D721Med (cell line): ENCODE data around the gene ARMC10.
"Not testable (repeated sequence)": the region's sequence is repeated elsewhere in the genome, so short reads cannot be mapped to it uniquely, and the experiment has no call there.

Source experiments
- DNase-seq: peaks from one replicate; pipeline ENCODE4 v3.0.0; 2011; ENCODE audit warnings: low spot score; ENCODE audit not compliant: insufficient read length
- FAIRE-seq: peaks from 2 replicates; lab custom pipeline; 2011; peaks lifted over from hg19 to GRCh38; lab: Jason Lieb, UNC
- TF ChIP-seq, protein P1 (sequence below): IDR thresholded peaks from 2 replicates; pipeline ENCODE4 v1.5.1; 2012; ENCODE audit warnings: mild to moderate bottlenecking, control low read depth; ENCODE audit not compliant: insufficient read depth; ENCODE audit errors: missing control alignments

ARMC10 gene

DNA sequence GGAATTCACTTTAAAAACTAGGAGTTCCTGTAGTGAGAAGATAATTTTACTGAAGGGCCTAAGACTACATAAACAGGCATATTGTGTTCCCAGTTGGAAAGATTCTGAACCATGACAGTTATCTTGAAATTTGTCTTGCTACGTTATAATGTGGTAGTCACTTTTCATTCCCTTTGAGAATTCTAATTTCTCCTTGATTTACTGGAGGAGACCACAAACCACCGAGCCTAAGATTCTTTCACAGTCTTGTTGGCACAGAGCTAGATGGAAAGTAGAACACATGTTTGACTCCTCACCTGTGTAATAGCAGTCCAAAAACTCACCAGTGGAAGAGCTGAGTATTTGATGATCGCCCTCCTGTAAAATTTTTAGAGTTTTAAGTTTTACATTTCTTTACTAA, 4.9 kb downstream of the ARMC10 start:
- TF ChIP-seq, protein P1, sequence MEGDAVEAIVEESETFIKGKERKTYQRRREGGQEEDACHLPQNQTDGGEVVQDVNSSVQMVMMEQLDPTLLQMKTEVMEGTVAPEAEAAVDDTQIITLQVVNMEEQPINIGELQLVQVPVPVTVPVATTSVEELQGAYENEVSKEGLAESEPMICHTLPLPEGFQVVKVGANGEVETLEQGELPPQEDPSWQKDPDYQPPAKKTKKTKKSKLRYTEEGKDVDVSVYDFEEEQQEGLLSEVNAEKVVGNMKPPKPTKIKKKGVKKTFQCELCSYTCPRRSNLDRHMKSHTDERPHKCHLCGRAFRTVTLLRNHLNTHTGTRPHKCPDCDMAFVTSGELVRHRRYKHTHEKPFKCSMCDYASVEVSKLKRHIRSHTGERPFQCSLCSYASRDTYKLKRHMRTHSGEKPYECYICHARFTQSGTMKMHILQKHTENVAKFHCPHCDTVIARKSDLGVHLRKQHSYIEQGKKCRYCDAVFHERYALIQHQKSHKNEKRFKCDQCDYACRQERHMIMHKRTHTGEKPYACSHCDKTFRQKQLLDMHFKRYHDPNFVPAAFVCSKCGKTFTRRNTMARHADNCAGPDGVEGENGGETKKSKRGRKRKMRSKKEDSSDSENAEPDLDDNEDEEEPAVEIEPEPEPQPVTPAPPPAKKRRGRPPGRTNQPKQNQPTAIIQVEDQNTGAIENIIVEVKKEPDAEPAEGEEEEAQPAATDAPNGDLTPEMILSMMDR = no peak
- no peak for FAIRE-seq
- no peak for DNase-seq

DNA sequence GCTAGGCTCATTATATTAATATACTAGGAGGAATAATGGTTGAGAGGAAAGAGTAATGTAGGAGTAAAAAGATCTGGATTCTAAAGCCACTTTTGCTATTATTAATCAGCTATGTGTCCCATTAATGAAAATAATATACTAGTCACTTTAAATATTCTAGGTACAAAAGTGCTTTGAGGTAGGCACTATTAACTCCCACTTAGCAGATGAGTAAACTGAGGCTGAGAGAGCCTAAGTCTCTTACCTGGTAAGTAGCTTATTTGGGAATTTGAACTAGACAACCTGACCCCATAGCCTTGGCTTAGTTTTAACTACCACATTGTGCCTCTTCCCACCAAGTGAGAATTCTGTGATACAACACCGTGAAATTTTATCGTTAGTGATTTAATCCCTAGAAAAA, 6.0 kb downstream of the ARMC10 start:
- TF ChIP-seq, protein P1 = no peak
- FAIRE-seq (no peak), DNase-seq (no peak)

DNA sequence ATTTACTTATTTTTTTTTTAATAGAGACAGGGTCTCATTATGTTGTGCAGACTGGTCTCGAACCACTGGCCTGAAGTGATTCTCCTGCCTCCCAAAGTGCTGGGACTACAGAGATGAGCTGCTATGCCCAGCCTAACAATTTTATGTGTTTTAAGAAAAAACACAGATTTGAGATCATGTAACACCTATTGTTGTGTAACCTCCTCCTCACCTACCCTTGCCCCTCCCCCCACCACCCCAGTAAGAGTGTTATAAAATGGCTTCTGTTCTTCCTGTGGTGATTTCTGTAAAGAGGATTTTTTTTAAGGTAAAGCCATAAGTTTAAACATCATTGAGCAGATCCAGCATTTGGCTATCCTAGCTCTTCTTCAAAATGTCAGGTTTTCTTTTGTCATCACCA, 7.6 kb downstream of the ARMC10 start:
- DNase-seq (no peak), FAIRE-seq (no peak)
- TF ChIP-seq, protein P1 = no peak

DNA sequence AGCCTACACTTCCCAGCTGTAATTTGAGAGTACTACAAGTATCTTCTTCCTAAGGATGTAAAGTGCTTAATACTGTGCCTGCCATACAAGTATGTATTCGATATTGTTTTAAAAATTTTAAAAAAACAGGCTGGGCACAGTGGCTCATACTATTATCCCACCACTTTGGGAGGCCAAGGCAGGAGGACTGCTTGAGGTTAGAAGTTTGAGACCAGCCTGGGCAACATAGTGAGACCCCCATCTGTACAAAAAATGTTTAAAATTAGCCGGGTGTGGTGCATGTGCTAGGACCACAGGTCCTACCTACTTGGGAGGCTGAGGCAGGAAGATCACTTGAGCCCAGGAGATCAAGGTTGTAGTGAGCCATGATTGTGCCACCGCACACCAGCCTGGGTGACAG, 8.3 kb downstream of the ARMC10 start:
- DNase-seq (no peak), FAIRE-seq (no peak)
- TF ChIP-seq, protein P1 = no peak

DNA sequence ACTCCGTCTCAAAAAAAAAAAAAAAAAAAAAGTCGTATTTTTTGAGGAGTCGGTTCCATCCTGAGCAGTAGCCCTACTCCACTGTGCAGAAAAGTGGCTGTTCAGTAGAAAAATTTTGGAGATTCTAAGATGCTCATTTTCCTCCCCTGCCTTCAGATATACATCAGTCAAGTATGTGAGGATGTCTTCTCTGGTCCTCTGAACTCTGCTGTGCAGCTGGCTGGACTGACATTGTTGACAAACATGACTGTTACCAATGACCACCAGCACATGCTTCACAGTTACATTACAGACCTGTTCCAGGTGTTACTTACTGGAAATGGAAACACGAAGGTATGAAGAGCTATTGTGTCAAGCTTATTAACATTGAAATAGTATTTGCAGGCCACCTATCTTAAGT, 17.4 kb downstream of the ARMC10 start:
- FAIRE-seq, DNase-seq: not testable (repeated sequence)

DNA sequence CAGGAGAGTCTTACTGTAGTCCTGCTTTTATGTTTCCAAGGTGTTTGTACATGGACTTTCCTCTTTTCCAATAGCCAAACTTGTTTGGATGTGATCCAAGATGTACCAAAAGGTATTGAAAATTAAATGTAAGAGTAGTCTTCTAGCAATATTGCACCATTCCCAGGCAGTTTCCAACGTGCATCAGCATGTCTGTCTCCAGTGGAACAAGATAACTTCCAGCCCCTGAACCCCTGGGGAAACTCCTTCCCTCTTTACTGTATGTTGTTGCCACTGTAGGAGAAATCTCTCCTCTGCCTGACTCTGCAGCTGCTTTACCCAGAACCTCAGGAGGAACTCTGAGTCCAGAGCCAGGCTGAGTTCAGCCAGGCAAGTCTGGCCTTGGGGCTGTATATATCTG, 18.5 kb downstream of the ARMC10 start:
- FAIRE-seq (no peak), DNase-seq (no peak)
- TF ChIP-seq, protein P1 = no peak

DNA sequence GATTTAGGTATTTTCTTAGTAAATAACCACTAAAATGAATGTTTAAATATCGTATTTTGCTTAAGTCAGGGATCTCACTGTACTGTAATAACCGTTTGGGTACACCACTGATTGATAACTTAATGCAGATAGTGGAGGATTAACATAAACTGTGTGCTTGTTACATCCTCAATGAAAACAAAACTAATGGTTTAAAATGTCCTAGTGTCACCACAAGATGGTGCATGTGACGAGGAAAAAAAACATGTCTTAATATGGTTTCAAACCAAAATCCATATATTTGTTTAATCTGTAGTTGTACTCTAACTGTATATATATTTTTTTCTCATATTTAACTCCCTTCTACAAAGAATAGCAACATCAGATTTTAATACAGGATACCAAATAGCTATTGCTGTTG, 19.2 kb downstream of the ARMC10 start:
- TF ChIP-seq, protein P1 = no peak
- DNase-seq (no peak), FAIRE-seq (peak; percentile 64)

DNA sequence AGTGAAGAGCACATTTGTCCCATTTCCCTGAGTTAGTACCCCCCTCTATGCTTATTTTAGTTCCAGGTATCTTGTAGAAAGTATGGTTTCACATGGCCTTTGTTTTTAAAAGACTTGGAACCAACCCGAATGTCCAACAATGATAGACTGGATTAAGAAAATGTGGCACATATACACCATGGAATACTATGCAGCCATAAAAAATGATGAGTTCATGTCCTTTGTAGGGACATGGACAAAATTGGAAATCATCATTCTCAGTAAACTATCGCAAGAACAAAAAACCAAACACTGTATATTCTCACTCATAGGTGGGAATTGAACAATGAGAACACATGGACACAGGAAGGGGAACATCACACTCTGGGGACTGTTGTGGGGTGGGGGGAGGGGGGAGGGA, 20.6 kb downstream of the ARMC10 start:
- not testable (repeated sequence) for FAIRE-seq, DNase-seq
